Measurements from ENCODE around the gene KCNMB4. TPM values are rescaled to one million over a fixed set of nuclear protein-coding genes. Genes with fewer than 3 reads are reported as not detected.

The KCNMB4 gene
- total RNA-seq, 2 experiments from 2014 or later, result 5.8 to 7.6 TPM

DNA sequence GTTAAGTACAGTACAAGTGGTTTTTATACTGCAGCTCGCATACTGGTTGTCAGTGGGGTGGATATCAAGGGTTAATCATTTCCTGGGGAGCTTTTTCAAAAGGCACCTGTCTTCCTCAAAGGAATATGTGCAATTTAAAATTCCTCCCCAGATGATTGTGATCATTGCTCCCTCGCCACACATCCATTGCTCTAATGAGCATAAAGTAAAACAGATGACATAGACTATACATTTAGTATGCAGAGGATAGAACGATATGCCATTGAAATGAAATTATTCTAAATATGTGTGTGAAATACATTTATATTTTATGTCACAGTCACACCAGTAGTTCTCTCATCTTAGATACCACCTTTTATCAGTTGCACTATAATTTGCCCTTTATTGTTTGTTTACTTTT lies 36.4 kb upstream of the KCNMB4 start:
- H3K4me3 ChIP-seq (ENCODE audit: low read depth, low read length, poor library complexity, severe bottlenecking), result no peak overlapping the region
- peaks cover 51% of the 10 kb centered on the region for H3K36me3 ChIP-seq (ENCODE audit: insufficient read depth, low read length)
- no peak overlapping the region for H3K4me2 ChIP-seq (ENCODE audit: low read length)
- H3K79me2 ChIP-seq (ENCODE audit: insufficient read depth, low read depth, low read length), result no peaks in the 10 kb centered on the region; the same call in 1 of the 2 replicates
- POLR2A ChIA-PET, result interaction anchor here (1.0 kb wide), 1 partner anchor 8 kb away, joined by 4 read pairs; no protein-coding TSS in a partner anchor
- peaks cover 3% of the 10 kb centered on the region; the same call in 1 of the 2 replicates for H3K9me3 ChIP-seq (ENCODE audit: low read length)
- TF ChIP-seq, protein P1, sequence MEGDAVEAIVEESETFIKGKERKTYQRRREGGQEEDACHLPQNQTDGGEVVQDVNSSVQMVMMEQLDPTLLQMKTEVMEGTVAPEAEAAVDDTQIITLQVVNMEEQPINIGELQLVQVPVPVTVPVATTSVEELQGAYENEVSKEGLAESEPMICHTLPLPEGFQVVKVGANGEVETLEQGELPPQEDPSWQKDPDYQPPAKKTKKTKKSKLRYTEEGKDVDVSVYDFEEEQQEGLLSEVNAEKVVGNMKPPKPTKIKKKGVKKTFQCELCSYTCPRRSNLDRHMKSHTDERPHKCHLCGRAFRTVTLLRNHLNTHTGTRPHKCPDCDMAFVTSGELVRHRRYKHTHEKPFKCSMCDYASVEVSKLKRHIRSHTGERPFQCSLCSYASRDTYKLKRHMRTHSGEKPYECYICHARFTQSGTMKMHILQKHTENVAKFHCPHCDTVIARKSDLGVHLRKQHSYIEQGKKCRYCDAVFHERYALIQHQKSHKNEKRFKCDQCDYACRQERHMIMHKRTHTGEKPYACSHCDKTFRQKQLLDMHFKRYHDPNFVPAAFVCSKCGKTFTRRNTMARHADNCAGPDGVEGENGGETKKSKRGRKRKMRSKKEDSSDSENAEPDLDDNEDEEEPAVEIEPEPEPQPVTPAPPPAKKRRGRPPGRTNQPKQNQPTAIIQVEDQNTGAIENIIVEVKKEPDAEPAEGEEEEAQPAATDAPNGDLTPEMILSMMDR (conservative IDR thresholded peaks at IDR 0.05; ENCODE audit: low read length), result no peak
- TF ChIP-seq EZH2phosphoT487 (IDR thresholded peaks at IDR 0.05; ENCODE audit: borderline replicate concordance, low read depth, low read length), result no peak
- intact Hi-C loops (cut with micrococcal nuclease; ENCODE audit: unreplicated experiment), result no loop called here
- no peak for DNase-seq (ENCODE audit: low spot score)
- no peaks in the 10 kb centered on the region for H3K9me2 ChIP-seq (ENCODE audit: insufficient read depth, low read length)
- no peaks in the 10 kb centered on the region for H3K4me1 ChIP-seq (ENCODE audit: insufficient read depth, low read length, poor library complexity, severe bottlenecking)
- H2AFZ ChIP-seq (ENCODE audit: low read length), result no peak overlapping the region
- H3K27ac ChIP-seq (ENCODE audit: low read depth, low read length, poor library complexity, severe bottlenecking), result no peak overlapping the region
- no peaks in the 10 kb centered on the region for H4K20me1 ChIP-seq (ENCODE audit: insufficient read depth, low read length)
- CTCF ChIA-PET (ENCODE audit: unreplicated experiment), result no interaction called here
- no TSS peak for BruUV-seq (replicated peaks)

DNA sequence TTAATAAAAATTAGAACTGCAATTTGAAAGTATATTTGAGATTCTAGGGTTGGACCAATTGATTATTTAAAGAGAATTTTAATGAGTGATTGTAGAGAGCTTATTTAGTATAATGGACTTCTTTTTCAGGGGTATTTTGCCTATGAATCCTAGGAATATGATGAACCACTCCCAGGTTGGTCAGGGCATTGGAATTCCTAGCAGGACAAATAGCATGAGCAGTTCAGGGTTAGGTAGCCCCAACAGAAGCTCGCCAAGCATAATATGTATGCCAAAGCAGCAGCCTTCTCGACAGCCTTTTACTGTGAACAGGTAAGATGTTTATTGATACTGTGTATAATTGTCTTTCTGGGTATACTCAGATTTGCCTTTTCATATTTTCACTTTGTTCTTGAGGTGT lies 35.9 kb upstream of the KCNMB4 start:
- Histone ChIP-seq H3K4me2 (ENCODE audit: low read length) (no peak overlapping the region), H3K9me2 (ENCODE audit: insufficient read depth, low read length) (no peaks in the 10 kb centered on the region), H2AFZ (ENCODE audit: low read length) (no peak overlapping the region), H3K36me3 (ENCODE audit: insufficient read depth, low read length) (peaks cover 53% of the 10 kb centered on the region), H3K9me3 (ENCODE audit: low read length) (peaks cover 3% of the 10 kb centered on the region; the same call in 1 of the 2 replicates), H3K4me3 (ENCODE audit: low read depth, low read length, poor library complexity, severe bottlenecking) (no peak overlapping the region), H3K27ac (ENCODE audit: low read depth, low read length, poor library complexity, severe bottlenecking) (no peak overlapping the region), H4K20me1 (ENCODE audit: insufficient read depth, low read length) (no peaks in the 10 kb centered on the region), H3K4me1 (ENCODE audit: insufficient read depth, low read length, poor library complexity, severe bottlenecking) (no peaks in the 10 kb centered on the region), H3K79me2 (ENCODE audit: insufficient read depth, low read depth, low read length) (no peaks in the 10 kb centered on the region; the same call in 1 of the 2 replicates)
- ChIA-PET POLR2A (interaction anchor here (1.0 kb wide), 1 partner anchor 8 kb away, joined by 4 read pairs; no protein-coding TSS in a partner anchor), CTCF (ENCODE audit: unreplicated experiment) (no interaction called here)
- no peak for DNase-seq (ENCODE audit: low spot score)
- no peak for TF ChIP-seq EZH2phosphoT487 (IDR thresholded peaks at IDR 0.05; ENCODE audit: borderline replicate concordance, low read depth, low read length)
- BruUV-seq (replicated peaks), result no TSS peak
- intact Hi-C loops (cut with micrococcal nuclease; ENCODE audit: unreplicated experiment), result no loop called here

DNA sequence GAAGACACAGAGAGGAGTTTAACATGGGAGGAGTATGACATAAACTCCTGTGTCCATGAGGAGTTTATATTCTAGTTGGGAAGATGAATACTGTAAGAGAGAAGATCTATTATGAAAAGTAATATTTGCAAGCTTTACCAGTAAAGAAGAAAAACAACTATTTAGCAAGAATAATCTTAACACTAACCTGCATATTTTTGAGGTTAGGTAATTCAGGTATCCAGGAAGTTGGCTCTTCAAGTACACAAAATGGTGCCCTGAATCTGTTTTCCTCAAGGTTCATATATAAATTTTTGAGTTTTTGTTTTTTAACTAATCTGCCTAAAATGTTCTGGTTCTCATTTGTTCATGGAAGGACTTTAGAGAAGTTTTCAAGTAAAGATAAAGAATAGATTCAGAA lies 33.9 kb upstream of the KCNMB4 start:
- Histone ChIP-seq H3K4me2 (ENCODE audit: low read length) (no peak overlapping the region), H3K27ac (ENCODE audit: low read depth, low read length, poor library complexity, severe bottlenecking) (no peak overlapping the region), H3K9me3 (ENCODE audit: low read length) (no peaks in the 10 kb centered on the region), H2AFZ (ENCODE audit: low read length) (no peak overlapping the region), H3K79me2 (ENCODE audit: insufficient read depth, low read depth, low read length) (no peaks in the 10 kb centered on the region; the same call in 1 of the 2 replicates), H3K4me3 (ENCODE audit: low read depth, low read length, poor library complexity, severe bottlenecking) (no peak overlapping the region), H3K9me2 (ENCODE audit: insufficient read depth, low read length) (no peaks in the 10 kb centered on the region), H4K20me1 (ENCODE audit: insufficient read depth, low read length) (no peaks in the 10 kb centered on the region), H3K4me1 (ENCODE audit: insufficient read depth, low read length, poor library complexity, severe bottlenecking) (no peaks in the 10 kb centered on the region), H3K36me3 (ENCODE audit: insufficient read depth, low read length) (peaks cover 65% of the 10 kb centered on the region)
- ChIA-PET CTCF (ENCODE audit: unreplicated experiment) (no interaction called here), POLR2A (interaction anchor here (1.8 kb wide), 1 partner anchor 11 kb away, joined by 11 read pairs; no protein-coding TSS in a partner anchor)
- intact Hi-C loops (cut with micrococcal nuclease; ENCODE audit: unreplicated experiment), result no loop called here
- no TSS peak for BruUV-seq (replicated peaks)
- DNase-seq (ENCODE audit: low spot score), result no peak
- TF ChIP-seq, protein P1 (conservative IDR thresholded peaks at IDR 0.05; ENCODE audit: low read length), result no peak
- TF ChIP-seq EZH2phosphoT487 (IDR thresholded peaks at IDR 0.05; ENCODE audit: borderline replicate concordance, low read depth, low read length), result no peak
